Mesodermal cell (in vitro differentiated cells): ENCODE data around the gene E2F2.
"Not testable (repeated sequence)": the region's sequence is repeated elsewhere in the genome, so short reads cannot be mapped to it uniquely, and the experiment has no call there.

Experiments
- H3K27ac ChIP-seq: 2 replicates; pipeline ENCODE4 v1.7.0; 2013; ENCODE audit warnings: mild to moderate bottlenecking, low read depth, low read length, moderate library complexity; ENCODE audit not compliant: severe bottlenecking
- H3K36me3 ChIP-seq: 2 replicates; pipeline ENCODE4 v1.7.1; 2013; ENCODE audit warnings: mild to moderate bottlenecking, low read length, moderate library complexity; ENCODE audit not compliant: control insufficient read depth, insufficient read depth
- H3K4me1 ChIP-seq: one replicate; pipeline ENCODE4 v1.7.1; 2013; ENCODE audit warnings: mild to moderate bottlenecking, low read length; ENCODE audit not compliant: insufficient read depth, control insufficient read depth, poor library complexity, severe bottlenecking
- H3K4me3 ChIP-seq: 2 replicates; pipeline ENCODE4 v1.7.0; 2013; ENCODE audit warnings: low read length, control low read depth, mild to moderate bottlenecking; ENCODE audit not compliant: insufficient read depth, poor library complexity, severe bottlenecking; ENCODE audit errors: extremely low read depth
- H3K9me3 ChIP-seq: 2 replicates; pipeline ENCODE4 v1.7.1; 2013; ENCODE audit warnings: mild to moderate bottlenecking, low read length, moderate library complexity; ENCODE audit not compliant: control insufficient read depth
- WGBS, 2 experiments: methylation state at CpG; one replicate each; pipeline ENCODE4 v1.1.5; 2013; ENCODE audit warnings: missing lambda C conversion rate in 2 of 2; ENCODE audit not compliant: insufficient coverage in 2 of 2; 5-methylcytosine and 5-hydroxymethylcytosine counted together

E2F2 gene

DNA sequence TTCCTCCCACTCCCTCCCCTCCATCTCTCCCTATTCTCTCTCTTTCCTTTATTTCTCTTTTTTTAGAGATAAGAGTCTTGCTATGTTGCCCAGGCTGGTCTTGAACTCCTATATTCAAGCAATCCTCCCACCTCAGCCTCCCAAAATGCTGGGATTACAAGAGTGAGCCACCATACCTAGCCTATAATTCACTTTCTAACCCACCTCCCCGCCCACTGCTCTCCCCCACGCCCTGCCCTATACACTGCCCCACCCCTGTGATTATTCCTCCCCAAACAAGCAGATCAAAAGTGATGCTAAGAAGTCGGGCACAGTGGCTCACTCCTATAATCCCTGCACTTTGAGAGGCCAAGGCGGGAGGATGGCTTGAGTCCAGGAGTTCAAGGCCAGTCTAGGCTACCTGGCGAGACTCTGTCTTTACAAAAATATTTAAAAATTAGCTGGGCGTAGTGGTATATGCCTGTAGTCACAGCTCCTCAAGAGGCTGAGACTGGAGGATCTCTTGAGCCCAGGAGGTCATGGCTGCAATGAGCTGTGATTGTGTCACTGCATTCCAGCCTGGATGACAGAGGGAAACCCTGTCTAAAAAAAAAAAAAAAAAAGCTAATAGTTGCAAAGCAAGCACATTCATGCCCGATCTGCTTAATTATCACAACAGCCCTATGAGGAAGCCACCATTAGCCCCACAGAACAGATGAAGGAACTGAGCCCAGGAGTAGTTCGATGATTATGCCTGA, 12.8 kb upstream of the E2F2 start:
- 87 to 90% methylated on average over 4 to 5 of the region's 8 CpGs for WGBS, 2 experiments
- no peaks in the 10 kb centered on the region for H3K36me3 ChIP-seq

DNA sequence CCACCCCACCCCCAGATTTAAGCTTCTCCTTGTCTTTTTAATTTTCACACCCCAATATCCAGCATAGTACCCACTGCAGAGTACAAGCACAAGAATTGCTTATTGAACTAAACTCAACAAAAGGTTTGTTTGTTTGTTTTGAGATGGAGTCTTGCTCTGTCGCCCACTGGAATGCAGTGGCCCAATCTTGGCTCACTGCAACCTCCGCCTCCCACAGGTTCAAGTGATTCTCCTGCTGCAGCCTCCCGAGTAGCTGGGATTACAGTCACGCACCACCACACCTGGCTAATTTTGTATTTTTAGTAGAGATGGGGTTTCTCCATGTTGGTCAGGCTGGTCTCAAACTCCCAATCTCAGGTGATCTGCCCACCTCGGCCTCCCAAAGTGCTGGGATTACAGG, 11.9 kb upstream of the E2F2 start:
- not testable (repeated sequence) for H3K36me3 ChIP-seq, H3K9me3 ChIP-seq, H3K4me3 ChIP-seq, H3K27ac ChIP-seq, H3K4me1 ChIP-seq
- 93 to 100% methylated on average over 2 to 3 of the region's 5 CpGs for WGBS, 2 experiments

More for the DNA sequence above, 12.8 kb upstream of the E2F2 start:
- H3K9me3 ChIP-seq = no peaks in the 10 kb centered on the region
- H3K27ac ChIP-seq = no peak overlapping the region
- peaks cover 7% of the 10 kb centered on the region for H3K4me1 ChIP-seq
- no peak overlapping the region for H3K4me3 ChIP-seq

DNA sequence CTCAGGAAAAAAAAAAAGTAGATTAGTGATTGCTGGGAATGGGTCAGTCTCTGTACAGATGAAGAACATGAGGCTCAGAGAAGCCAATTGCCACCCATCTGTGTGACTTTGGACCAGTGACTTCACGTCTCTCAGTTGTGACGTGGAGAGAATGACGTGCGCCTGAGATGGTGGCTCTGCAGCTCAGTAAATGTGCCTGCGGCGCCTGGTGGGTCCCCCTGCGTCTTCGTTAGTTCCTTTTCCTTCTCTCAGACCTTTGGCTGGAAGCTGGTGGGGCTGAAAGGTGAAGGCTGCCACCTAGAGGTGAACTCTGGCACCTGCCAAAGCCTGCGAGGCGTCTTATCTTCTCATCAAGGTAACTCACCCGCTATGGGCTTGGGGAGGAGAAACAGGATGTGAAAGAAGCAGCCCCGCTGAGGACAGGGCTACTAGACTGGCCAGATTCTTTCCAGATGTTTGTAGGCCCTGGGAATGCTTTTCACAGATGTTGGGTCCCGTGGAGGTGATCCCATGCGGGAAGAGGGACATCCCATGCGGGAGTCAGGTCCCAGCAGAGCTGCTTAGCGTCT, 8.7 kb upstream of the E2F2 start:
- Histone ChIP-seq H3K27ac (no peak overlapping the region), H3K36me3 (no peaks in the 10 kb centered on the region)

DNA sequence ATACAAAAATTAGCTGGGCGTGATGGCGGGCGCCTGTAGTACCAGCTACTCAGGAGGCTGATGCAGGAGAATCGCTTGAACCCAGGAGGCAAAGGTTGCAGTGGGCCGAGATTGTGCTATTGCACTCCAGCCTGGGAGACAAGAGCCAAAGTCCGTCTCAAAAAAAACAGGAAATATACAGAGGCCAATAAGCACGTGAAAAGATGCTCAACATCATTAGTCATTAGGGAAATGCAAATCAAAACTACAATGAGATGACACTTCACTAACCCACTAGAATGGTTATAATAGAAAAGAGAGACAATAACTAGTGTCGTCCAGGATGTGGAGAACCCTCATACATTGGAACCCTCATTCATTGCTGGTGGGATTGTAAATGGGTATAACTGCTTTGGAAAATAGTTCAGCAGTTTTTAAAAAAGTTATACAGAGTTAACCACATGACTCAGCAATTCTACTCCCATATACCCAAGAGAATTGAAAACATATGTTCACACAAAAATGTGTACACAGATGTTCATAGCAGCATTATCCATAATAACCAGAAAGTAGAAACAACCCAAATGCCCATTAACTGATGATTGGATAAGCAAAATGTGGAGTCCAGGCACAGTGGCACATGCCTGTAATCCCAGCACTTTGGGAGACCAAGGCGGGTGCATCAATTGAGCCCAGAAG, 6.4 kb upstream of the E2F2 start:
- peaks cover 3% of the 10 kb centered on the region for H3K4me1 ChIP-seq
- 86 to 92% methylated on average over 6 to 7 of the region's 9 CpGs for WGBS, 2 experiments

More for the DNA sequence above, 8.7 kb upstream of the E2F2 start:
- 6 to 7% methylated on average over 10 to 12 of the region's 16 CpGs for WGBS, 2 experiments
- Histone ChIP-seq H3K4me3 (no peak overlapping the region), H3K9me3 (no peaks in the 10 kb centered on the region), H3K4me1 (peaks cover 3% of the 10 kb centered on the region)

DNA sequence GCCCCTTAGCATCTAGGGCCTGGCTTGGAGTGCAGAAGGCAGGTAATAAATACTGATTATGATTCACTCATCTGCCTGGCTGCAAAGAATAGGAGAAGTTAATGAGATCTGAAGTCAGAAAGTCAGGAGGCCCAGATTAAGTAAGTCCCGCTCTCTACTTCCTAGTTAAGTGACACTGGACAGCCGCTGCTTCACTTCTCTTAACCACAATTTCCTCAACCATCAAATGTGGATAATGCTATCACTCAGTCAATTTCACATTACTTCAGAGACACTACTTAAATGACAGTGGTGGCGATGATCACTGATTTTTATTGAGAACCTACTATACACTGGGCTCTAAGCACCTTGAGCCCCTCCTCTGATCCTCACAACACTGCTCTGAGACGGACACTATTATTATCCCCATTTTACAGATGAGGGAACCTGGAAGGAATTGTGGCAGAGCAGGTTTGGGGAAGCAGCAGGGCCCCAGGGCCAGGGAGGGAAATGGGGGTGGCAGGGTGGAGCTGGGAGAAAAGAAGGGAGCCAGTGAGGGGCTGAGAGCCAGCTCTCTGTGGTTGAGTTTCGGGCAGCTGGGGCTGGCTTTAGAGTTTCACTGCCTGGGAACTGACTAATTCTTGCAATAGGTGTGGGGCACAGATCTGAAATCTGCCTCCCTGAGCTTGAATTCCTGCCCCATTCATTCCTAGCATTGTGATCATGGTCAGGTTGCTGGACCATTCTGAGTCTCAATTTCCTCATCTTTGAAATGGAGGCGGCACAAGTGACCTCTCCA, 2.4 kb upstream of the E2F2 start:
- Histone ChIP-seq H3K36me3 (no peaks in the 10 kb centered on the region), H3K9me3 (no peaks in the 10 kb centered on the region), H3K27ac (no peak overlapping the region), H3K4me3 (no peak overlapping the region), H3K4me1 (no peaks in the 10 kb centered on the region)
- WGBS, 2 experiments = 94 to 100% methylated on average over 4 to 5 of the region's 6 CpGs

More for the DNA sequence above, 6.4 kb upstream of the E2F2 start:
- no peak overlapping the region for H3K4me3 ChIP-seq
- no peak overlapping the region for H3K27ac ChIP-seq
- H3K9me3 ChIP-seq = no peaks in the 10 kb centered on the region
- H3K36me3 ChIP-seq = no peaks in the 10 kb centered on the region

DNA sequence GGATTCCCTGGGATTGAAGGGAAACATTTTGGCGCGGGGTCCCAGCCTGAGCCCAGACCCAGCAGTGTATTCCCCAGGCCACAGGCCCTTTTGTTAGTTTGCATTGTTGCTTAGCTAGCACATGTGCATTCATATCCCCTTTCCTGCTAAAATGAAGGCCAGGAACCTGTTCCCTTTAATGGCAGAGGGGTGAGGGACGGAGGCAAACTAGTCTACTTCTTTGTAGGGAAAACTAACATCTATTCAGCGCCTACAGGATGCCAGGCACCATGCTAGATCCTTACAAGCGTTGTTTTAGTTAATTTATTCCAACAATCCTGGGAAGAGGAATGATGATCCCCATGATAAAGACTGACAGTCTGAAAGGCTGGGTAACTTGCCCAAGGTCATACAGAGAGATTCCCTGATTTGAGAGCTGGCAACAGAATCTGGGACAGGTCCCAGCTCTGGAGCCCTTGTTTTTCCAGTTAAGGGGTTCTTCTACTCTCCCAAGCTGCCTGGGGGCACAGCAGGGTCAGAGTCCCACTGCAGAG, 595 bp upstream of the E2F2 start:
- Histone ChIP-seq H3K4me1 (no peaks in the 10 kb centered on the region), H3K27ac (no peak overlapping the region), H3K36me3 (no peaks in the 10 kb centered on the region), H3K9me3 (no peaks in the 10 kb centered on the region), H3K4me3 (peak overlapping the region; percentile 55)
- WGBS, 2 experiments = 0 to 42% methylated on average over 2 to 5 of the region's 5 CpGs

DNA sequence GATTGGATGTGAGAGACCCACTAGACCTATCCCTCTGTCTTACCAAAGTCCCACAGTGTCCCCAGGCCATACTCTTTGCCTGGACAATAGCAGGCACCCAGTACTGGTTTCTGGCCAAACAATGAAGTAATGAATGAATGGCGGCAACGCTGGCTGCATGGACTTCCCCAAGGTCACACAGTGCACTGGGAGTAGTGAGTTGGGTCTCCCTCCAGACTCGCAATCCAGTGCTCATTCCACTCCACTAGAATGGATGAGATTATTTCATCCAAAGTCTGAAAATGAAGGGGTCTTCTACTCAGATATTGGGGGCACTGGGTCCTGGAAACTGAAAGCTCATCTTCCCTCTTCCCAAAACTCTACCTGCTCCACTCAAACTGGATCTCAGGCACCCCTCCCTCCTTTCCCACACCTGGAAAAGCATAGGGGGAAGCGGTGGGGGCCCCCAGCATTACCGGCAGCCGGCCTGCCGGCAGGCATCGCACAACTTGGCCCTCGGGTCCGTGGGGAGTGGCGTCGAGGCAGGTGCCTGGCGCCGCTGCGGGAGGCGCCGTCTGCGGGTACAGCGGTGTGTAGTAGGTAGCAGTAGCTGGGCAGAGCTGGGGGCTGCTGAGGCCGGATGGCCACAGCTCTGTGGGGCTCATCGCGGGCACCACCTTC, 816 bp downstream of the E2F2 start:
- Histone ChIP-seq H3K9me3 (no peaks in the 10 kb centered on the region), H3K27ac (no peak overlapping the region), H3K4me3 (peak overlapping the region; percentile 55), H3K36me3 (no peaks in the 10 kb centered on the region), H3K4me1 (no peaks in the 10 kb centered on the region)
- 18 to 21% methylated on average over 7 to 18 of the region's 22 CpGs for whole genome bisulfite sequencing, 2 experiments

DNA sequence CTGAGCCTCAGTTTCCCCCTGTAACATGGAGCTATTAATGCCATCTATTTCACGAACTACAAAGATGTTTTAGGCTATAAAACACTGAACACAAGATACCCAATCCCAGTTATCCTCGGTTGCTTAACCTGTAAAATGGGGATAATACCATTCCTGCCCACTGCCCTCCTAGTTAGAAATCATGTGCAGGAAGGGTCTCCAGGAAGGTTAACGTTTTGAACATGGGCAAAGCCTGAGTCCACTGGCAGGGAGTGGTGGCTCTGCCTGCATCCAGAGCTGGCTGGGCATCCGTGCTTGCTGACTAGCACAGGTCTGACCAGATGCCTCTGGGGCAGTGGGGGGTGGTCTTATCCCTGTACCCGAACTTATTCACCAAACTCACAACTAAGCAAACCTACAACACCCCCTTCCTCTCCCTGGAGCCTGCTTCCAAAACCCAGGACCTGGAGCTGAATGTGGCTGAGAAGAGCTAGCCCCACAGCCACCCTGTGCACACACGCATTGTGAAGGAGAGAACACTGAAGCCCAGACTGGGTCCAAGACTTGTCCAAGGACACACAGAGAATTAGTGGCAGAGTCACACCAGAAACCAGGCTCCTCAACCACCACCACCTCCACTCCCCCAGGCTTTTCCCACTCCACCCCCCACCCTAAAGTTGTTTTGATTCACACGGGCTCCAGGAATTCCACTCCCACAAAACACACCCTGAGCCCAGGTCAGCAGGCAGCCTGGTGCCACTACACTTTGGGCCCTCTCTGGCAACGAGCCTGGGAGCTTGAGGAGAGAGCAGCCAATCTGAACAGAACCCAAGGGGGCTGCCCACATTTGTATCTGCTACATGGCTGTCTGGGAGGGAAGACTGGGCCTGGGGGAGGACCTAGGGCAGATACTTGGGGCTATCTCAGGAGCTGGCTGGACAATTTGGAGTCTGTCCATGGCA, 1.6 kb downstream of the E2F2 start:
- 78 to 88% methylated on average over 4 to 6 of the region's 8 CpGs for WGBS, 2 experiments
- no peaks in the 10 kb centered on the region for H3K9me3 ChIP-seq
- H3K4me1 ChIP-seq = no peaks in the 10 kb centered on the region
- no peak overlapping the region for H3K4me3 ChIP-seq
- H3K27ac ChIP-seq = no peak overlapping the region
- no peaks in the 10 kb centered on the region for H3K36me3 ChIP-seq

DNA sequence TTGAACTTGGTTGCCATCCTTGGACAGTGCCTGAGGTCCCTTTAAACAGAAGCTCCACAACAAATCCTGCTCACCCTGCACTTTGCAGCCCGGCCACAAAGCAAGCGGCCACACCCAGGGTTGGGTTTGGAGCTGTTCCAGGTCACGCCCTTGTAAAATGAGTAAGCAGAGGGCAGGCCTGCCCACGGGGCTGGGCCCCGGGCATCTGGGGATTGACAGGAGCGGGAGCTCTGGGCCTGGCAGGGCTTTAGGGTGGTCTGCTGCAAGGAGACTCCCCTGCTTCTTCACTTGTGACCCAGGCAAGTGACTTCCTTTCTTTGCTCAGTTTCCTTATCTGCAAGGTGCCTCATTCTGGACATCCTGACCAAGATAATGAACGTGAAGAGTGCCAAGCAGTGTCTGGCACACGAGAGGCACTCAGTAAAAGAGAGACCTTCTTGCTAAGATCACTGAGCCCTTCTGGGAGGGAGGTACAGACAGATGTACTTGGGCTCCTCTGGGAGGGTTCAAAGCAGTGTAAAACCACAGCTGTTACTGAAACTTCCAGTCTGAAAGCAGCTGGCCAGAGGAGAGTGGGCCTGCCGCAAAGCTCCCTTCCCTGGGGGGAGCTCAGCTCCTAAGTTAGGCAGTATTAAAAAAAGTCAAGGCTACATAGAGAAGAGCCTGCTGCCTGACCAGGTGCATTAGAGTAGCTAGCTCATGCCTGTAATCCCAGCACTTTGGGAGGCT, 2.6 kb downstream of the E2F2 start:
- WGBS, 2 experiments = 75 to 78% methylated on average over 7 to 9 of the region's 9 CpGs
- H3K27ac ChIP-seq = no peak overlapping the region

More for the DNA sequence above, 2.6 kb downstream of the E2F2 start:
- Histone ChIP-seq H3K4me3 (no peak overlapping the region), H3K36me3 (no peaks in the 10 kb centered on the region), H3K4me1 (no peaks in the 10 kb centered on the region), H3K9me3 (no peaks in the 10 kb centered on the region)
